Omental fat pad (tissue), 4 donors: ENCODE results near the gene GJD4. TPM values are rescaled to one million over a fixed set of nuclear protein-coding genes. Genes with fewer than 3 reads are reported as not detected.

Experiments
- ATAC-seq: fragments of 150-250 bp; one replicate; pipeline ENCODE4 v1.9.1; 2016; ENCODE audit warnings: mild to moderate bottlenecking, moderate library complexity; ENCODE audit not compliant: low FRiP score
- DNase-seq: peaks from one replicate; pipeline ENCODE4 v3.0.0-alpha.2; 2019; ENCODE audit warnings: low spot score
- CTCF ChIP-seq, 3 donors: fragments of 450-650 bp; IDR thresholded peaks; one replicate each; pipeline ENCODE4 v1.5.1; 2016 to 2017; ENCODE audit warnings: antibody characterized with exemption in 3 of 3, mild to moderate bottlenecking in 3 of 3, moderate library complexity in 2 of 3
- total RNA-seq, 4 donors: library from RNA; depleted of rRNA; stranded (reverse); fragments of >200 nt; gene quantifications; one replicate each; pipeline ENCODE4 v1.1.0, GENCODE V29; 2016

GJD4 gene
- total RNA-seq: not detected

- no peak for TF ChIP-seq CTCF (IDR thresholded peaks at IDR 0.05)
- DNase-seq (no peak), ATAC-seq (no peak)
Measured at GRCh38 chr10:35605191-35605590, at the start of gene GJD4. Gene GJD4 (plus strand): TSS chr10:35605341. CDS start chr10:35605568, 227 bp downstream.

GRCh38 chr10:35555962-35556930 is 48.9 kb upstream of the GJD4 start:
- ATAC-seq: no peak
- DNase-seq: no peak
- TF ChIP-seq CTCF (IDR thresholded peaks at IDR 0.05): no peak

- ATAC-seq: no peak
Measured at GRCh38 chr10:35558276-35558675, 46.9 kb upstream of the GJD4 start.

GRCh38 chr10:35559416-35559815 is 45.7 kb upstream of the GJD4 start:
- ATAC-seq: no peak
- no peak for DNase-seq
- TF ChIP-seq CTCF (IDR thresholded peaks at IDR 0.05): no peak

More at GRCh38 chr10:35558276-35558675, 46.9 kb upstream of the GJD4 start:
- TF ChIP-seq CTCF (IDR thresholded peaks at IDR 0.05): no peak
- no peak for DNase-seq

- DNase-seq (no peak), ATAC-seq (no peak)
- no peak for TF ChIP-seq CTCF (IDR thresholded peaks at IDR 0.05)
Measured at GRCh38 chr10:35561715-35562114, 43.4 kb upstream of the GJD4 start.

GRCh38 chr10:35562427-35562826 is 42.7 kb upstream of the GJD4 start:
- no peak for DNase-seq
- ATAC-seq: no peak
- no peak for TF ChIP-seq CTCF (IDR thresholded peaks at IDR 0.05)
